AG10803 (cell line): Measurements from ENCODE around the gene CHN2.

Experiments
- DNase-seq: peaks from one replicate; pipeline ENCODE4 v3.0.0; 2010; ENCODE audit warnings: low read depth
- H3K4me3 ChIP-seq: 2 replicates; pipeline ENCODE4 v1.5.1; 2011; ENCODE audit warnings: mild to moderate bottlenecking, low read length, control low read depth
- TF ChIP-seq, protein P1 (sequence below): conservative IDR thresholded peaks from 2 replicates; pipeline ENCODE4 v1.5.1; 2011; ENCODE audit warnings: mild to moderate bottlenecking, low read length, control low read depth, inconsistent platforms

The CHN2 gene

DNA sequence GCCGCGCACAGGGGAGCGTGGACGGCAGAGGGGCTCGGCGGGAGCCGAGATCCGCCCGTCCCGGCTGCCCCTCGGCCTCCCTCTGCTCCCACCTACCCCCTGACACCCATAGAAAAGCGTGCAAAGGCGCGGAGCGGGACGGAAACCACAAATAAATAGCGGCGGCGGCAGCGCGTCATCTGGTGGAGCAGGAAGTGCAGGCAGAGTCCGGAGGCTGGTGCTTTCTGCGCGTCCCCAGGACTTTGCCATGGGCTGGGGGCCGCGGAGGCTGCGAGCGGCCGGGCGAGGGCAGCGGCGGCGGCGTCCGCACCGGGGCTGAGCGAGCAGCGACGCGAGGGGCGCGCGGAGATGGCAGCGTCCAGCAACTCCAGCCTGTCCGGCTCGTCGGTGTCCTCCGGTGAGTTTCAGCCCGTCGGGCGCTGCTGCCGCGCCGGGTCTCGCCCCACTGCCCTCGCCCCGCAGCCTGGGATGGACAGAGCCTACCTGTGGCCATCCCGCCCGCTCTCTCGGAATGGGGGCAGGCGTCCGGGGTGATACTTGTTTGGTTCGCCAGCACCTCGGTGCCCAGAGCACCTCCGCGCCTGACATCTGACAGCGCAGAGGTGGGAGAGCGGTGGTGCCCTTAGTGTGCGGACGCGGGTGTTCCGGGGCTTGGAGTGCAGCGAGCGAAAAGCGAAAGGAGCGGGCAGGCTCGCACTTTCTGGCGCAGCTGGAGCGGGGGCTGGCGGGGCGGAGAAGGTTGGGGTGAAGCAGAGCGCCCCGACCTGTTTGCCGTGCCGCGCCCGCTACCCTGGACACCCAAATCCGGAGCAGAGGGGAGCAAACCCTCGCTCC, at the start of gene CHN2:
TSS of gene CHN2 (plus strand) at position 182 of the 834 bp plus-strand sequence.
- TF ChIP-seq, protein P1, sequence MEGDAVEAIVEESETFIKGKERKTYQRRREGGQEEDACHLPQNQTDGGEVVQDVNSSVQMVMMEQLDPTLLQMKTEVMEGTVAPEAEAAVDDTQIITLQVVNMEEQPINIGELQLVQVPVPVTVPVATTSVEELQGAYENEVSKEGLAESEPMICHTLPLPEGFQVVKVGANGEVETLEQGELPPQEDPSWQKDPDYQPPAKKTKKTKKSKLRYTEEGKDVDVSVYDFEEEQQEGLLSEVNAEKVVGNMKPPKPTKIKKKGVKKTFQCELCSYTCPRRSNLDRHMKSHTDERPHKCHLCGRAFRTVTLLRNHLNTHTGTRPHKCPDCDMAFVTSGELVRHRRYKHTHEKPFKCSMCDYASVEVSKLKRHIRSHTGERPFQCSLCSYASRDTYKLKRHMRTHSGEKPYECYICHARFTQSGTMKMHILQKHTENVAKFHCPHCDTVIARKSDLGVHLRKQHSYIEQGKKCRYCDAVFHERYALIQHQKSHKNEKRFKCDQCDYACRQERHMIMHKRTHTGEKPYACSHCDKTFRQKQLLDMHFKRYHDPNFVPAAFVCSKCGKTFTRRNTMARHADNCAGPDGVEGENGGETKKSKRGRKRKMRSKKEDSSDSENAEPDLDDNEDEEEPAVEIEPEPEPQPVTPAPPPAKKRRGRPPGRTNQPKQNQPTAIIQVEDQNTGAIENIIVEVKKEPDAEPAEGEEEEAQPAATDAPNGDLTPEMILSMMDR, result no peak
- H3K4me3 ChIP-seq, result peak within 1 kb of the TSS; percentile 47
- no peak for DNase-seq

DNA sequence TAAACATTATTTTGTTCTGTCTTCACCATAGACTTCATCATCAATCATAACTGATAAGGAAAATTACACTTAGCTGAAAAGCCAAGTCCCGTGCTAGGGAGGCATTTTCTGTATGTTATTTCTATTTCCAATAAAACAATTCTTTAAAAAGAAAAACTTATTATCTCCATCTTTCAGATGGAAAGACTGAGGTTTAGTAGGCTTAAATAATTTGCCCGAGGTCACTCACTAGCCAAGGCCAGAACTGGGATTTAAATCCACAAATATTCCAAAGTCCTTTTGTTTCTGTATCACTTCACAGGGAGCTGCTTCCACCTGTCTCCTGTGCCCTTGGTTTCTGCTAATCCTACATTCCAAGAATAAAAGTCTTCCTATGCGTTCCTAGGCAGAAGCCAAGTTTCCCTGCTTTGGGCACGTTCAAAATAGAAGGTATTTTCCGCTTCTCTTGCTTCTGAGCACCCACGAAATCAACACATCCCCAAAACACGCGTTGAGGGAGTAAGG, 49.0 kb upstream of the CHN2 start:
- DNase-seq, result no peak
- no peak overlapping the region for H3K4me3 ChIP-seq
- TF ChIP-seq, protein P1, result no peak

DNA sequence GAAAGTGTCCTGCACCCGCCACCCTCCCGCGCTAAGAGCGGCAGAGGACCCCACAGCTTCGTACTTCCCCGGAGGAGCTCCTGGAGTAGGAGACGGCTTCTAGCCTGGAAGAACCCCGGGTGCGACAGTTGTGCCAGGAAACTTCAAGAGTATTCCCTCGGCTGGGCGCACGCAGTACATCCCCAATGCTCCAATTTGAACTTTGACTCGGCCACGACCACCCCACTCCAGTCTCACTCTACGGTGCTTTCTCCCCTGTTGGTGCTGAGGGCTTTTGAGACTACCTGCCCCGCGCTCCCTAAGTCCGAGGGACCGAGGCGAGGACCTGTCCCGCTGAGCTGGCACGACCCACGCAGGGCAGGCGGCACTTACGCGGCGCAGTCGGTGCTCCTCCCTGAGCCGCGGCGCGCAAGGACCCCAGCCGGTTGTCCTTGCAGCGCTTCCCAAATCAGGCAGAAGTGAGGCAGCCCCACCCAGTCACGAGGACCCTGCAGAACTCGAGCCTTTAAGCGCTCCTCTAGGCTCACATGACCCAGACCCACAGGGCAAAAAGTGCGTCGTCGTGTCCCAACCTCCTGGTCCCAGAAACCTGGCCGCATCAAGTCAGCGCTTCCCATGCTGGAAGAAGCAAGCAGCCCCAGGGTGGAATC, 48.4 kb upstream of the CHN2 start, which contains the start of gene CPVL:
TSS of gene CPVL (minus strand) at position 481 of the 650 bp plus-strand sequence. CDS start 25,476 bp downstream, outside the sequence.
- TF ChIP-seq, protein P1, result no peak
- no peak for DNase-seq
- H3K4me3 ChIP-seq, result no peak within 1 kb of the TSS

DNA sequence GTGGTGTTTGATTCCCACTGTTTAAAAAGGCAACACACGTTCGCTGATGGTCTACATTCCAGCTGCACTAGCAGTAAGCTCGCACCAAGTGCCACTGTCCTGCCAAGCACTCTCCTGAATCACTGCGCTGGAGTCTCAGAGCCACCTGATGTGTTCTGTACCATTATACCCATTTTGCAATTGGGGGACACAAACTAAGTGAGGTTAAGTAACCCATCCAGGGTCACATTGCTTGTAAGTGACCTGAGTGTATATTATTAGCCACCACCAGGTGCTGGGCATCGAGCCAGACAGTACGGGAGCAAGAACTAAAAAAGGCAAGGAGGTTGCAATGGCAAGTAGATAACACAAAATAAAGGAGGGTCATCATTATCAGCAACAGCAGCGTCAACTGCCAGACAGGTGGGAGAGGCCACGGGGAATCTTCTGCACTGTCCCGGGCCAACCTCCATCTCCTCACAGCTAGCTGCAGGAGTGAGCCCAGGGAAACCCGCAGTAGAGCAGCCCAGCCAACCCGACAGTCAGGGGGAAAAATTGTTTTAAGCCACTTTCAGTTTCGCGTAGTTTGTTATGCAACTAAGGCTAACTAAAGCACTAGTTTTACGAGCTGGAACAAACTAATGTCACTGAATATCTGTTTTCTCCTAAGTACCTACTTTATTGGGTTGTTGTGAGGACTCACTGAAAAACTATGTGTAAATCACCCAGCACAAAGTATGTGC, 47.5 kb upstream of the CHN2 start:
- DNase-seq, result no peak
- TF ChIP-seq, protein P1, result no peak
- no peak overlapping the region for H3K4me3 ChIP-seq

DNA sequence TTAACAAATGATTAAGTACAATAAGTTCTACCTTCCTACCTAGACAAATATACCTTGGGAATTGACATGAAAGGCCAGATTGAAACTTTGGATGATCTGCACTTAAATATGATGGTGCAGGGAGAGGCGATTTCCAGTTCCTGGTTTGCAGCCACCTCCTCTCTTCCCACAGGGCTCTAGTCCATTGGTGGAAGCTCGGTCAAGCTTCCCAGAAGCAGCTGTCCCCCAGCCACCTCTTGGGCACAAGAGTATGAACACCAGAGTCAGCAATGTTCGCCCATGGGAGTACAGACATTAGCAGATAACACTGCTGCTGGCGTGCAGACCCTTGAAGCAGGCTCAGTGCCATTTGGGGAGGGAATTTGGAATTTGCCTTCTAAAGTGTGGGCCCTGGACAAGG, 46.8 kb upstream of the CHN2 start:
- H3K4me3 ChIP-seq, result no peak overlapping the region
- TF ChIP-seq, protein P1, result no peak
- DNase-seq, result no peak

DNA sequence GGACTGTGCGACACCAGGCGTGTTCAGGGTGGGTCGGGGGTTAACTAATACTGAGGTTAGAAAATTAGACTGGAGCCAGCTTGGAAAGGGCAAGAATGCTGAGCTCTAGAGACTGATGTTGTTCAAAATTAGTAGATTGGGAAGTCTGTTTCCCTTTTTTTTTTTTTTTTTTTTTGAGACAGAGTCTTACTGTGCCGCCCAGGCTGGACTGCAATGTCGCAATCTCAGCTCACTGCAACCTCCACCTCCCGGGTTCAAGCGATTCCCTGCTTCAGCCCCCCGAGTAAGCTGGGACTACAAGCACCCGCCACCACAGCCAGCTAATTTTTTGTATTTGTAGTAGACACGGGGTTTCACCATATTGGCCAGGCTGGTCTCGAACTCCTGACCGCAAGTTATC, 45.5 kb upstream of the CHN2 start:
- DNase-seq, result no peak
- H3K4me3 ChIP-seq, result no peak overlapping the region
- TF ChIP-seq, protein P1, result no peak
